Activated gamma-delta T cell treated with Interleukin-2 at 50 U/mL for 16 hours (primary cell): Measurements from ENCODE around the gene THAP7.

Source experiments
- DNase-seq: peaks from one replicate; pipeline ENCODE4 v3.0.0-alpha.2; 2020

Gene THAP7

DNA sequence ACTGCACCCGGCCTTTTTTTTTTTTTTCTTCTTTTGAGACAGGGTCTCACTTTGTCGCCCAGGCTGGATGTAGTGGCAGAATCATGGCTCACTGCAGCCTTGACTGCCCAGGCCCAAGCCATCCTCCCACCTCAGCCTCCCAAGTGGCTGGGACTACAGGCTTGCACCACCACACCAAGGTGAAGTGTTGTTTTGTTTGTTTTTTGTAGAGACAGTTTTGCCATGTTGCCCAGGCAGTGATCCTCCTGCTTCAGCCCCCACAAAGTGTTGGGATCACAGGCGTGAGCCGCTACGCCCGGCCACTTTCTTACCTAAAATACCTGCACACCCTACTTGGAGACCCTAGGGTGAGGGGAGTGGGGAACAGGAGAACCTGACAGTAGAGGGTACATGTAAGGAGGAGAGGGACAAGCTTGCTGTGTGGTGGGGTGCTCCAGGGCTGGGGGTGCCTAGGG lies 39.4 kb downstream of the THAP7 start:
- DNase-seq, result no peak

GRCh38 chr22:20960609-20961008 lies 41.3 kb downstream of the THAP7 start:
- no peak for DNase-seq

GRCh38 chr22:20959578-20960461 lies 42.1 kb downstream of the THAP7 start:
- DNase-seq, result no peak

DNA sequence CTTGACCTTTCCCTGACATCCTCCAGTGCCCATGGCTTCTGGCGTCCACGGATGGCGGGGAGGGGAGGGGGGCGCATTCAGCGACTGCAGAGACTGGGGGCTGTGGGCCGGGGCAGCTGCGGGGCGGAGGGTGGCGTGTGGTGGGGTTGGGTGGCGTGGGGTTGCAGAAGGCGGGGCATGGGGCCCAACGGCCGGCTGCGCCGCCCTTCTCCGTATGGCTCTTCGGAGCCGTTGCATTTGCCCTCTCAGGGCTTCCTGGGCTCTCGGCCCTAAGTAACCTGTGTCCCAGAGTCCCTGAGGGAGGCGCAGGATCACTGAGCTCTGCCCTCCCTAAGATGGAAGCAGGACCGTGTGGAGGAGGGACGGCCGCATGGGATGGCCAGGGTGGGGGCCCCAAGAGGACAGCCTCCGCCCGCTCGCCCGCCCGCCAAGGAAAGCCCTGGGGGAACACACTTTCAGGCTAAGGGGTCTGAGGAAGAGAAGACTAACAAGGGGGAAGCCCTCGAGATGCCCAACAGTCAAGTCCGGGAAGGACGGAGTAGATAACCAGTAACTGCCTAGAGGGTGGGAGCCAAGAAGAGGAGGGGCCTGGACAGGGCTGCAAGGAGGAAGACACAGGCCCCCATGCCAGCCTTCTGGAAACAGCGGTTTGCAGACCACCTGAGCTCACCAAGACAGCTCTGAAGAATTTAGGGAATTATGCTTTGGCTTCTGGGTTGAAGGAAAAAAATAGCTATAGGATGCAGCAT lies 44.1 kb downstream of the THAP7 start:
- no peak for DNase-seq

DNA sequence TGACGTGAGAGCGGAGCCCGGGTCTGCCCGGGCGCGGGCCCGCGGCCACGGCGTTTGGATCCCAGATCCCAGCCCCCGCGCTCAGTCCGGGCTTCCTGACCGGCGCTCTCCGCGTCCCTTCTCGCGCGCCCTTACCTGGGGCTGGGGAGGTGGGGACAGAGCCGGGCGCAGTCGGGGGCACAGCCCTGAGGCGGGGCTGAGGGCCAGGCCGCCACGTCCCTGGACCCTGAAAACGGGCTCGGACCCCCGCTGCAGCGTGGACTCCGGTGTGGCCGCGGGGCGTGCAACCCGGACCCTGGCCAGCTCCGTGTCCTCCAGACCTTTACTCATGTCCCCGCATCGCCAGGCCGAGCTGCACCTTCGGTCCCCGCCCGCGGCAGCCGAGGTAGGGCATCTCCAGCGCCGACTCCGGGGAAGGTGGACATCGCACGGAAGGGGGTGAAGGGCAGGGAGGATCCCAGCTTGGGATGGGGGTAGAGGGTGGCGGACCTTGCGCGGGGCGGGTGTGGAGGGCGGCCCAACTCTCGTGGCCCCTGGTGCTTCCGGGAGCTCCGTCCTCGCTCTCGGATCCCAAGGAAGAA lies 44.7 kb downstream of the THAP7 start:
- DNase-seq, result no peak

DNA sequence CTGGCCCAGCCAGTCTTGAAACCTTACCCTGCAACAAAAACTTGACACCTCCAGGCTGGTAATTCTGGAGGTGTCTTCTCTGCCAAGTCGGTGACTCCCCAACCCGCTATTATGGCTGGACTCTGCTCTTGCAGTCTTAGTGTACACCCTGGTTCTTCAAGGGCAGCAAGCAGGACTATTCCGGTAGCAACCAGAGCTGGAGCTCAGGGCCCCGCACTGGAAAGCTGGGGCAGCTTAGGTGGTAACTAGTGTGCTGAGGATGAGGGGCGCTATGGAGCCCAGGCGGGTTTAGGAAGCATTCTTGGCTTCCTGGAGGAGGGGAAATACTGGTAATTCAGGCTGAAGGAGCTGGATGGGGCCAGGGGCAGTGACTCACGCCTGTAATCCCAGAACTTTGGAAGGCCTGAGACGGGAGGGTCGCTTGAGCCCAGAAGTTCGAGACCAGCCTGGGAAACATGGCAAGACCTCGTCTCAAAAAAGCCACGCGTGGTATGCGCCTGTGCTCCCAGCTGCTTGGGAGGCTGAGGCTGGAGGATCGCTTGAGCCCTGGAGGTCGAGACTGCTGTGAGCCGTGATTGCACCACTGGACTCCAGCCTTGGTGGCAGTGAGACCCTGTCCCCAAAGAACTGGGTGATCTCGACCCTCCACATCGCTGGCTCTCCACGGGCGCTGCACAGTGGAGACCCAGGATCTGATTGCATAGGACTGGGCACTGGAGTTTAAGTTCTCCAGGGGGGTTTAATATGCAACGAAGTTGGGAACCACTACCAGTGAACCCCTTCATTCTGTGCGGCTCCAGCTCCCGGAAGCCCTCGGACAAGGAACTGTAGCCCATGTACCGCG lies 45.4 kb downstream of the THAP7 start:
- no peak for DNase-seq

DNA sequence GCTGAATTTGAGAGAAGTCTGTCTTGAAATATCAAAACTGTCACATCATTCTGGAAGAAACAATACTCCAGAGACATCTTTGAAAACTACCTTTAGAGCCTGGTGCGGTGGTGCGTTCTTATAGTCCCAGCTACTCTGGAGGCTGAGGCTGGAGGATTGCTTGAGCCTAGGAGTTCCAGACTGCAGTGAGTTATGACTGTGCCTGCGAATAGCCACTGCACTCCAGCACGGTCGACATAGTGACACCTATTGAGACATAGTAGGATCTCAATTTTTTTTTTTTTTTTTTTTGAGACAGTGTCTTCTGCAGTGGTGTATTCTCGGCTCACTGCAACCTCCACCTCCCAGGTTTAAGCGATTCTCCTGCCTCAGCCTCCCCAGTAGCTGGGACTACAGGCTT lies 46.4 kb downstream of the THAP7 start:
- no peak for DNase-seq

DNA sequence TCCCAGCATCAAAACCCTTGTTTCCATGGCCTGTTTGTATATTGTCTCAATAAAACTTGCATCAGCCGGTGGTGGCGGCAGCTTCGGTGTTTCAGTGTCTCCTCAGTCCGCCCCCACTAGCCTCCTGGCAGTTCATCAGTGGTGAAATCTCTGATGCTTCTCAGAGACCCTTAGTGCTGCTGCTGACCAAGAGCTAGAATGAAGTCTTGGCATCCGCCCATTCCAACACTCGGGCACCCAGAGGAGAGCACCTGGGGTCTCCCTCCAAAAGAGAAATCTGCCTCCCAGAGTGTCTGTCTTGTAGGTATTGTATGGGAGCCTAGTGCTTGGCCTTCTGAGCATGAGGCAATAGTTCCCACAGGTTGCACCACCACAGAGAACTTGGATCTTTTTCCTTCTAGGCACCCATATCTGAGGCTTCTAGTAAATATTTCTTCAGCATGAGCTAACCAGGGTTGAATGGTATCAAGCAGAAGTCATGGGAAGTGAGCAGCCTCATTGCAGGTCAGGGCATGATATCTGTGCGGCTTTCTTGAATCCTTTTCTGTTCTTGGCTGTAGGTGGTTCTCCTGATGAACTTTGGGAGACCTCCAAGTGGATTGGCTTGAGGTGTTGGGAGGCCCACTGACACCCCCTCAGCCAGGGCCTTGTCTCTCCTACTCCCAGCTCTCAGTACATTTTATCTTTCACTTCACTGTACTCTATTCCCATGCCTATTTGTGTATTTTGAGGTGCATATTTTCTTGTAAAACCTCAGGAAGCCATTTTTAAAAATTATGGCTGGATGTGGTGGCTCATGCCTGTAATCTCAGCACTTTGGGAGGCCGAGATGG lies 48.0 kb downstream of the THAP7 start:
- DNase-seq, result no peak

DNA sequence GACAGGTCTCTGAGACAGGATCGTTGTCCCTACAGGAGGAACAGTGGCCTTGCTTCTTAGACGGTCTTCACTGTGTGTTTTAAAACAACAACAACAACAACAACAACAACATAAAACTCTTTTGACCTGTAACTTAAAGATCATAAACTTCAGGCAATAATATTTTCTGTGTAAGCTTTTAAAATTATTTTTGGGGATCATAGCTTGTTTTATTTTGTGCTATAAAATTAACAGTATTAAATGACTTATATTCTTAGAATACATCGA lies 48.6 kb downstream of the THAP7 start:
- DNase-seq, result no peak

- DNase-seq, result no peak
These were observed 49.2 kb downstream of the THAP7 start for GRCh38 chr22:20952544-20953341.

DNA sequence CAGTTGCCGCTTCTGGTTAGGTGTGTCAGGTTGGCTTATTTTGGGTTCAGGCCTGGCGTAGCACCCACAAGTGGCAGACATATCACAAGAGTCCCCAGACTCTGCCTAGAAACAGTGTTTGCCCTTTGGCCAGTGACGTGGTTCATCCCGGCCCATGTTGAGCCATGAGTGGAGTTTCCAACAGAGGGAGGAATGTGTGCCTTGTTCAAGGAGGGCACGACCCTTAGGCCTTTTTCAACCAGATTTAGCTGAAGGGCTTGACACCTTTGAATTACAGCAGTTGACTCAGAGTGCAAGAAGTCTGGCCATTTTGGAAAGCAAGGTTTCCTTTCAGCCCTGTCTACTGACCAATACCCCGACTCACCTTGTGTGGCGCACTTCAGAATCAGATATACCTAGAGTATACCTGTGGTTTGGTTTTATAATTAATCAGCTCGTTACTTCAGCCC lies 50.0 kb downstream of the THAP7 start:
- no peak for DNase-seq

- no peak for DNase-seq
These were observed 50.6 kb downstream of the THAP7 start for GRCh38 chr22:20951151-20951931.

GRCh38 chr22:20949698-20950183 lies 52.2 kb downstream of the THAP7 start:
- no peak for DNase-seq
